HG03558 (cell line): ENCODE results near the gene MBNL2.

Experiments
- ATAC-seq: cut with Tn5 transposase; IDR thresholded peaks from one replicate; pipeline ENCODE4 v1.9.1; 2021; ENCODE audit warnings: moderate number of reproducible peaks; ENCODE audit not compliant: unreplicated experiment; ENCODE audit errors: extremely low read depth

Gene MBNL2

GRCh38 chr13:97231118-97231828, 9.1 kb downstream of the MBNL2 start:
- ATAC-seq, result no peak

- no peak for ATAC-seq
Observed at GRCh38 chr13:97231829-97232196, 9.7 kb downstream of the MBNL2 start.

GRCh38 chr13:97233499-97233898, 11.4 kb downstream of the MBNL2 start:
- no peak for ATAC-seq

GRCh38 chr13:97234236-97234635, 12.1 kb downstream of the MBNL2 start:
- ATAC-seq, result no peak

GRCh38 chr13:97234742-97235141, 12.6 kb downstream of the MBNL2 start:
- no peak for ATAC-seq

- no peak for ATAC-seq
Observed at GRCh38 chr13:97235549-97236231, 13.6 kb downstream of the MBNL2 start.

- ATAC-seq, result no peak
Observed at GRCh38 chr13:97237388-97237787, 15.3 kb downstream of the MBNL2 start.

GRCh38 chr13:97238432-97238831, 16.3 kb downstream of the MBNL2 start:
- no peak for ATAC-seq

GRCh38 chr13:97238883-97239282, 16.8 kb downstream of the MBNL2 start:
- ATAC-seq, result no peak

- ATAC-seq, result no peak
Observed at GRCh38 chr13:97239306-97239705, 17.2 kb downstream of the MBNL2 start.

- no peak for ATAC-seq
Observed at GRCh38 chr13:97239943-97240787, 18.0 kb downstream of the MBNL2 start.

GRCh38 chr13:97240788-97241734, 18.9 kb downstream of the MBNL2 start:
- no peak for ATAC-seq

- no peak for ATAC-seq
Observed at GRCh38 chr13:97241761-97242160, 19.6 kb downstream of the MBNL2 start.

GRCh38 chr13:97242755-97243497, 20.8 kb downstream of the MBNL2 start:
- no peak for ATAC-seq

- ATAC-seq, result no peak
Observed at GRCh38 chr13:97243915-97244781, 22.0 kb downstream of the MBNL2 start.

GRCh38 chr13:97245011-97245410, 22.9 kb downstream of the MBNL2 start:
- ATAC-seq, result no peak

GRCh38 chr13:97246596-97247158, 24.5 kb downstream of the MBNL2 start:
- no peak for ATAC-seq

GRCh38 chr13:97248243-97248642, 26.1 kb downstream of the MBNL2 start:
- ATAC-seq, result no peak
